HUES6 (cell line): ENCODE measurements around the gene CELA2A.
"Not testable (repeated sequence)": the region's sequence is repeated elsewhere in the genome, so short reads cannot be mapped to it uniquely, and the experiment has no call there.

Source experiments
- H3K27ac ChIP-seq: 2 replicates; pipeline ENCODE4 v1.7.0; 2013; ENCODE audit warnings: low read depth, mild to moderate bottlenecking, low read length, inconsistent platforms
- H3K27me3 ChIP-seq: 2 replicates; pipeline ENCODE4 v1.6.1; 2013; ENCODE audit warnings: low read length; ENCODE audit not compliant: control insufficient read depth, insufficient read depth
- H3K36me3 ChIP-seq: 2 replicates; pipeline ENCODE4 v1.6.1; 2013; ENCODE audit warnings: low read length; ENCODE audit not compliant: control insufficient read depth, insufficient read depth
- H3K4me1 ChIP-seq: 2 replicates; pipeline ENCODE4 v1.6.1; 2013; ENCODE audit warnings: low read length; ENCODE audit not compliant: control insufficient read depth, insufficient read depth
- H3K4me3 ChIP-seq: 2 replicates; pipeline ENCODE4 v1.5.1; 2013; ENCODE audit warnings: low read depth, low read length
- H3K9ac ChIP-seq: one replicate; pipeline ENCODE4 v1.6.1; 2013; ENCODE audit warnings: mild to moderate bottlenecking, low read length
- H3K9me3 ChIP-seq: 2 replicates; pipeline ENCODE4 v1.6.1; 2013; ENCODE audit warnings: low read depth, low read length; ENCODE audit not compliant: control insufficient read depth, insufficient read depth

The CELA2A gene

DNA sequence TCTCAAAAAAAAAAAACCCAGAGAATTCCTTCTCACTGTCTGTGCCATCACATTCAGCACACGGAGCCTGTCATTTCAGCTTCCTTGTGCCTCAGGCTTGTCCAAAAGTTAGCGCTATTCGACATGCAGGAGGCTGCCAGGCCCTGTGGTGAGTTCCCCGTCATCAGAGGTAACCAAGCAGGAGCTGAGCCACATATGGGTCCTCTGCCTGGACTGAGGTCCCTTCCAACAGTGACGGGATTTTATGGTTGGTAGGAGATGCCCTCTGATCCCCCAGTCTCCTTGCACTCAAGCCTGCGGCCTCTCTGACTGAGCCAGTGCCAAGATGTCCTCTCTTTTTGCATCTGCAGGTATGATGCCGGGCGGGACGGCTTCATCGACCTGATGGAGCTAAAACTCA lies 31.0 kb upstream of the CELA2A start:
- Histone ChIP-seq H3K4me1 (peaks cover 15% of the 10 kb centered on the region), H3K9me3 (peaks cover 4% of the 10 kb centered on the region; the same call in 1 of the 2 replicates), H3K27ac (no peak overlapping the region), H3K4me3 (no peak overlapping the region), H3K9ac (no peak overlapping the region), H3K27me3 (no peaks in the 10 kb centered on the region), H3K36me3 (no peaks in the 10 kb centered on the region)

- Histone ChIP-seq H3K27ac (no peak overlapping the region), H3K4me1 (peaks cover 15% of the 10 kb centered on the region), H3K36me3 (no peaks in the 10 kb centered on the region), H3K9me3 (peaks cover 1% of the 10 kb centered on the region; the same call in 1 of the 2 replicates), H3K4me3 (no peak overlapping the region), H3K27me3 (no peaks in the 10 kb centered on the region), H3K9ac (no peak overlapping the region)
These were observed 30.6 kb upstream of the CELA2A start for GRCh38 chr1:15425958-15426357.

GRCh38 chr1:15426492-15427279 lies 29.8 kb upstream of the CELA2A start:
- H3K27me3 ChIP-seq, result no peaks in the 10 kb centered on the region
- no peak overlapping the region for H3K4me3 ChIP-seq
- H3K9ac ChIP-seq, result no peak overlapping the region
- H3K4me1 ChIP-seq, result peaks cover 15% of the 10 kb centered on the region
- no peaks in the 10 kb centered on the region for H3K36me3 ChIP-seq
- H3K9me3 ChIP-seq, result no peaks in the 10 kb centered on the region
- no peak overlapping the region for H3K27ac ChIP-seq

GRCh38 chr1:15427280-15427666 lies 29.3 kb upstream of the CELA2A start:
- Histone ChIP-seq H3K36me3 (no peaks in the 10 kb centered on the region), H3K9me3 (no peaks in the 10 kb centered on the region), H3K4me3 (no peak overlapping the region), H3K9ac (no peak overlapping the region), H3K27me3 (no peaks in the 10 kb centered on the region), H3K27ac (no peak overlapping the region), H3K4me1 (peaks cover 15% of the 10 kb centered on the region)

DNA sequence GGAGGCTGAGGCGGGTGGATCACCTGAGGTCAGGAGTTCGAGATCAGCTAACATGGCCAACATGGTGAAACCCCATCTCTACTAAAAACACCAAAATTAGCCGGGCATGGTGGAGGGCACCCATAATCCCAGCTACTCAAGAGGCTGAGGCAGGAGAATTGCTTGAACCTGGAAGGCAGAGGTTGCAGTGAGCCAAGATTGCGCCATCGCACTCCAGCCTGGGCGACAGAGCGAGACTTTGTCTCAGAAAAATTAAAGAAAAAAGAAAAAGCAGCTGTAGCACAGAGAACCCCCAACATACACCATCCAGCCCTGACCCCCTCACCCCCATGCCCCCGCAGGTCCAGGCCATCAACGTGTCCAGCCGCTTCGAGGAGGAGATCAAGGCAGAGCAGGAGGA lies 28.3 kb upstream of the CELA2A start:
- H3K27ac ChIP-seq, H3K4me3 ChIP-seq, H3K27me3 ChIP-seq, H3K9me3 ChIP-seq, H3K9ac ChIP-seq, H3K36me3 ChIP-seq: not testable (repeated sequence)
- peaks cover 15% of the 10 kb centered on the region for H3K4me1 ChIP-seq

- no peaks in the 10 kb centered on the region for H3K9me3 ChIP-seq
- H3K36me3 ChIP-seq, result no peaks in the 10 kb centered on the region
- H3K4me3 ChIP-seq, result no peak overlapping the region
- H3K27me3 ChIP-seq, result no peaks in the 10 kb centered on the region
- H3K9ac ChIP-seq, result no peak overlapping the region
- H3K4me1 ChIP-seq, result peaks cover 15% of the 10 kb centered on the region
- H3K27ac ChIP-seq, result no peak overlapping the region
These were observed 27.6 kb upstream of the CELA2A start for GRCh38 chr1:15428815-15429435.

DNA sequence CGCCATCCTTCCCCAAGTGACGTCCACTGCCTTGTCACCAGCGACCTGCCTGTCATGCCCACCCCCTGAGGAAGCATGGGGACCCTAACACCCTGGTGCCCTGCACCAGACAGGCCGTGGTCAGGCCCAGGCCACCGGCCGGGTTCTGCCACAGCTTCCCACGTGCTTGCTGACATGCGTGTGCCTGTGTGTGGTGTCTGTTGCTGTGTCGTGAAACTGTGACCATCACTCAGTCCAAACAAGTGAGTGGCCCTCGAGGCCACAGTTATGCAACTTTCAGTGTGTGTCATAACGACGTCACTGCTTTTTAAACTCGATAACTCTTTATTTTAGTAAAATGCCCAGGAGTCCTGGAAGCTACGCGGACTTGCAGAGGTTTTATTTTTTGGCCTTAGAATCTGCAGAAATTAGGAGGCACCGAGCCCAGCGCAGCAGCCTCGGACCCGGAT lies 26.8 kb upstream of the CELA2A start:
- Histone ChIP-seq H3K27ac (no peak overlapping the region), H3K9me3 (no peaks in the 10 kb centered on the region), H3K9ac (no peak overlapping the region), H3K4me3 (no peak overlapping the region), H3K4me1 (peaks cover 15% of the 10 kb centered on the region), H3K27me3 (no peaks in the 10 kb centered on the region), H3K36me3 (no peaks in the 10 kb centered on the region)

DNA sequence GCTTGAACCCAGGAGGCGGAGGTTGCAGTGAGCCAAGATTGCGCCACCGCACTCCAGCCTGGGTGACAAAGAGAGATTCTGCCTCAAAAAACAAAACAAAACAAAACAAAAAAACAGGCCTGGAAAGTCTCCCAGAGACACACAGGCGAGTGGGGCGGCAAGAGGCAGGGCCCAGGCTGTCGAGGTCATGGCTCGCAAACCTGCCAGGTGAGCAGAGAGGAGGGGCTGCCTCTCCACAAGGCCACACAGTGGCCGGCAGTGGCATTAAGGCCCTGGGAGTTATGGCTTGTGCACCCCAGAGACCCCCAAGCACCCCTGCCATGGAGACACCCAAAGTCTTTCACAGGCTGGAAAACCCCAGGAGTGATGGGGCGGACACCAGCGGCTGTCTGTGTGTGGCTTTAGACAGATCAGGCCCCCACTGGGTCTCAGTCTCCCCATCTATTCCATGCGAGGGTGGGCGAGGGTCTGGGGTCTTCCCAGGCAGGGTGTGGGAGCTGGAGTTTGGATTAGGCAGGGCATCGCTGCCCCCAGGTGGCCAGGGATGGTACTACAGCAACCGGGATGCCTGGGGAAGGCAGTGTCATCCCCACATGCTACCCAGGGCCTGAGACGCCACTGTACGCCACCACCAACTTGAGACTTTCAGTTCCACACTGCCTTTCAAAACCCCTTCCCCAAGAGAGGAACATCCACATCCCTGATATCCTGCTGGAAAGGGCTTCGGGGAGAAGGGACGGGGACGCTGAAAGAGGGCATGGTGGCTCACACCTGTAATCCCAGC lies 25.6 kb upstream of the CELA2A start:
- H3K9ac ChIP-seq, result no peak overlapping the region
- peaks cover 14% of the 10 kb centered on the region for H3K4me1 ChIP-seq
- no peak overlapping the region for H3K27ac ChIP-seq
- no peaks in the 10 kb centered on the region for H3K36me3 ChIP-seq
- no peaks in the 10 kb centered on the region for H3K9me3 ChIP-seq
- H3K4me3 ChIP-seq, result no peak overlapping the region
- no peaks in the 10 kb centered on the region for H3K27me3 ChIP-seq

GRCh38 chr1:15431571-15431948 lies 25.0 kb upstream of the CELA2A start:
- Histone ChIP-seq H3K27ac (no peak overlapping the region), H3K36me3 (no peaks in the 10 kb centered on the region), H3K9ac (no peak overlapping the region)

GRCh38 chr1:15432324-15432723 lies 24.2 kb upstream of the CELA2A start:
- no peak overlapping the region for H3K27ac ChIP-seq
- H3K36me3 ChIP-seq, result no peaks in the 10 kb centered on the region
- H3K27me3 ChIP-seq, result no peaks in the 10 kb centered on the region
- H3K9me3 ChIP-seq, result no peaks in the 10 kb centered on the region
- no peak overlapping the region for H3K4me3 ChIP-seq
- H3K4me1 ChIP-seq, result peaks cover under 1% of the 10 kb centered on the region; the same call in 1 of the 2 replicates
- no peak overlapping the region for H3K9ac ChIP-seq

More at GRCh38 chr1:15431571-15431948, 25.0 kb upstream of the CELA2A start:
- no peaks in the 10 kb centered on the region for H3K9me3 ChIP-seq
- no peak overlapping the region for H3K4me3 ChIP-seq
- no peaks in the 10 kb centered on the region for H3K27me3 ChIP-seq
- H3K4me1 ChIP-seq, result peaks cover 9% of the 10 kb centered on the region

DNA sequence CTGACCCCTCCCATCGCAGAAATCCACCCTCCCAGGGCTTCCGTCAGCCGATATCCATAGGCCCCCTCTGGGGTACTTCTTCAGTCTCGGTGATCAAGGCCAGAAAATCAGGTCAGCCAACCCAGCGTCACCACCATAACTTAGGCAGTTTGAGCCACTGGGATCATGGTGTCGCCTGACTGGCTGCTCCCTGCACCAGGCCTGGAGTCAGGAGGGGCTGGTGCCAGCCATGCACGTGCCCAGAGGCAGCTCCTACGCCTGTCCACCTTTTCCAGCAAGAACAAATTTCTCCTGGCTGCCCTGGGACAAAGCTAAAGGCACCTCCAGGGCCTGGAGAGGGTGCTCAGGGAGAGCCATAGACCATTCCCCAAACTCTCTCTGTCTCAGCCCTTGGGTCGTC lies 23.1 kb upstream of the CELA2A start:
- Histone ChIP-seq H3K4me3 (no peak overlapping the region), H3K9me3 (no peaks in the 10 kb centered on the region), H3K4me1 (no peaks in the 10 kb centered on the region; the same call in 1 of the 2 replicates), H3K27me3 (no peaks in the 10 kb centered on the region), H3K36me3 (no peaks in the 10 kb centered on the region), H3K27ac (no peak overlapping the region), H3K9ac (no peak overlapping the region)
